ENCODE results near the gene ERBB4.

Gene ERBB4

GRCh38 chr2:211931314-211931713, 607.3 kb downstream of the ERBB4 start (continued):
- TF ChIP-seq BACH2 (CRISPR knock-in tag; IDR thresholded peaks at IDR 0.05; ENCODE audit: borderline replicate concordance) (no peak), ZC3H10 (CRISPR knock-in tag; IDR thresholded peaks at IDR 0.05) (no peak), ISL1 (CRISPR knock-in tag; IDR thresholded peaks at IDR 0.05) (no peak), ZFP3 (CRISPR knock-in tag; IDR thresholded peaks at IDR 0.05) (no peak), GLIS3 (CRISPR knock-in tag; IDR thresholded peaks at IDR 0.05) (no peak), ZNF8 (CRISPR knock-in tag; IDR thresholded peaks at IDR 0.05) (no peak)

- TF ChIP-seq ZC3H10 (CRISPR knock-in tag; IDR thresholded peaks at IDR 0.05) (no peak), TOX (CRISPR knock-in tag; IDR thresholded peaks at IDR 0.05; ENCODE audit: borderline replicate concordance) (no peak), ZFP30 (CRISPR knock-in tag; IDR thresholded peaks at IDR 0.05) (no peak), CSDC2 (CRISPR knock-in tag; IDR thresholded peaks at IDR 0.05) (no peak), CREB5 (CRISPR knock-in tag; IDR thresholded peaks at IDR 0.05; ENCODE audit: low read depth) (no peak), RARB (CRISPR knock-in tag; IDR thresholded peaks at IDR 0.05) (no peak), ZFP3 (CRISPR knock-in tag; IDR thresholded peaks at IDR 0.05) (no peak), PPARA (CRISPR knock-in tag; IDR thresholded peaks at IDR 0.05; ENCODE audit: borderline replicate concordance) (no peak), TSHZ2 (CRISPR knock-in tag; IDR thresholded peaks at IDR 0.05) (no peak), CSRNP3 (CRISPR knock-in tag; IDR thresholded peaks at IDR 0.05) (no peak), OSR1 (CRISPR knock-in tag; IDR thresholded peaks at IDR 0.05) (no peak), ISL1 (CRISPR knock-in tag; IDR thresholded peaks at IDR 0.05) (no peak), GLIS3 (CRISPR knock-in tag; IDR thresholded peaks at IDR 0.05) (no peak), SNAI2 (CRISPR knock-in tag; IDR thresholded peaks at IDR 0.05) (no peak)
- no peak for ATAC-seq
Measured at GRCh38 chr2:211930331-211930730, 608.3 kb downstream of the ERBB4 start.

- ATAC-seq: no peak
- no peak for TF ChIP-seq ZNF8 (CRISPR knock-in tag; IDR thresholded peaks at IDR 0.05)
Measured at GRCh38 chr2:211928201-211928600, 610.4 kb downstream of the ERBB4 start.

- TF ChIP-seq SNAI2 (CRISPR knock-in tag; IDR thresholded peaks at IDR 0.05): no peak
- no peak for TF ChIP-seq ARNTL (CRISPR knock-in tag; IDR thresholded peaks at IDR 0.05; ENCODE audit: borderline replicate concordance, low read depth)
- ATAC-seq: no peak
Measured at GRCh38 chr2:211923019-211923418, 615.6 kb downstream of the ERBB4 start.

GRCh38 chr2:211903961-211904360, 634.6 kb downstream of the ERBB4 start:
- TF ChIP-seq ZNF8 (CRISPR knock-in tag; IDR thresholded peaks at IDR 0.05): no peak
- TF ChIP-seq CREB5 (CRISPR knock-in tag; IDR thresholded peaks at IDR 0.05; ENCODE audit: low read depth): no peak
- TF ChIP-seq ZFP3 (CRISPR knock-in tag; IDR thresholded peaks at IDR 0.05): no peak
- TF ChIP-seq OSR1 (CRISPR knock-in tag; IDR thresholded peaks at IDR 0.05): no peak
- TF ChIP-seq POU6F1 (CRISPR knock-in tag; IDR thresholded peaks at IDR 0.05; ENCODE audit: borderline replicate concordance, low read depth): no peak
- no peak for TF ChIP-seq GLIS3 (CRISPR knock-in tag; IDR thresholded peaks at IDR 0.05)
- TF ChIP-seq ISL1 (CRISPR knock-in tag; IDR thresholded peaks at IDR 0.05): no peak
- no peak for ATAC-seq

All from SK-N-SH treated with all-trans-retinoic acid at 6 μM for 48 hours (cell line).